Activated CD4-positive, alpha-beta T cell treated with anti-CD3 and anti-CD28 coated beads for 36 hours (primary cell): ENCODE measurements around the gene CDKL1. TPM values are rescaled to one million over a fixed set of nuclear protein-coding genes. Genes with fewer than 3 reads are reported as not detected.
A peak's percentile ranks its signal among the peaks of the same experiment; 100 is the strongest.
"Not testable (repeated sequence)": the region's sequence is repeated elsewhere in the genome, so short reads cannot be mapped to it uniquely, and the experiment has no call there.

Experiments used
- ATAC-seq: fragments of 200-7000 bp; cut with Tn5 transposase; one replicate; pipeline ENCODE4 v1.10.0; 2021; ENCODE audit warnings: mild to moderate bottlenecking, moderate library complexity
- CTCF ChIA-PET: fragments of 350-600 bp; sonication (Branson Sonifier 250); formaldehyde crosslinking; loops from one replicate; lab custom pipeline; 2021; ENCODE audit warnings: antibody characterized with exemption; lab: Charles Lee
- POLR2A ChIA-PET: fragments of 350-600 bp; sonication (Branson Sonifier 250); formaldehyde crosslinking; loops from one replicate; lab custom pipeline; 2021; ENCODE audit warnings: antibody characterized with exemption, inconsistent platforms; lab: Charles Lee
- DNase-seq: peaks from one replicate; pipeline ENCODE4 v3.0.0-alpha.2; 2020
- H3K27ac Mint-ChIP-seq: one replicate; pipeline ENCODE4 v1.8.0; 2021; ENCODE audit warnings: mixed read lengths
- H3K27me3 Mint-ChIP-seq: one replicate; pipeline ENCODE4 v1.8.0; 2021; ENCODE audit warnings: mixed read lengths
- H3K36me3 Mint-ChIP-seq: one replicate; pipeline ENCODE4 v1.8.0; 2021; ENCODE audit warnings: low read depth, mixed read lengths
- H3K4me1 Mint-ChIP-seq: one replicate; pipeline ENCODE4 v1.8.0; 2021; ENCODE audit warnings: mixed read lengths
- H3K4me3 Mint-ChIP-seq: one replicate; pipeline ENCODE4 v1.8.0; 2021; ENCODE audit warnings: mild to moderate bottlenecking, moderate library complexity, mixed read lengths
- H3K9me3 Mint-ChIP-seq: one replicate; pipeline ENCODE4 v1.8.0; 2021; ENCODE audit warnings: low read depth, mixed read lengths
- intact Hi-C, 2 experiments: fragments of 100-400 bp; cut with DNase I in 1 of 2; cut with micrococcal nuclease in 1 of 2; formaldehyde crosslinking; loops; one replicate each; pipeline versions ENCODE4 v1.14.2 to v1.15.1; 2022 to 2024; cut with DNase I, micrococcal nuclease
- total RNA-seq, 2 experiments: library from RNA; stranded (reverse); gene quantifications; one replicate each; pipeline ENCODE4 v1.2.3, GENCODE V29; 2021

Gene CDKL1
- total RNA-seq, 2 experiments from 2014 or later: 2.9 to 4.4 TPM

GRCh38 chr14:50333014-50333509 is 63.6 kb downstream of the CDKL1 start:
- intact Hi-C loops: no loop called here
- Mint-ChIP-seq H3K4me1 (peaks cover 12% of the 10 kb centered on the region), H3K9me3 (no peaks in the 10 kb centered on the region), H3K36me3 (peaks cover 3% of the 10 kb centered on the region), H3K27ac (no peak overlapping the region), H3K27me3 (no peaks in the 10 kb centered on the region), H3K4me3 (no peak overlapping the region)
- DNase-seq (no peak), ATAC-seq (no peak)
- ChIA-PET CTCF (no interaction called here), POLR2A (no interaction called here)

- Mint-ChIP-seq H3K9me3 (no peaks in the 10 kb centered on the region), H3K36me3 (peaks cover 3% of the 10 kb centered on the region), H3K27me3 (no peaks in the 10 kb centered on the region), H3K4me1 (peaks cover 11% of the 10 kb centered on the region), H3K27ac (no peak overlapping the region), H3K4me3 (no peak overlapping the region)
- ATAC-seq: no peak
- intact Hi-C loops: no loop called here
- ChIA-PET CTCF (interaction anchor here (0.6 to 0.9 kb wide), 2 partner anchors 9 to 11 kb away, joined by 3 to 4 read pairs; no protein-coding TSS in a partner anchor), POLR2A (interaction anchor here (0.6 kb wide), 1 partner anchor 195 kb away, joined by 3 read pairs; no protein-coding TSS in a partner anchor)
- DNase-seq: no peak
Observed at GRCh38 chr14:50331596-50331995, 65.1 kb downstream of the CDKL1 start.

- Mint-ChIP-seq H3K27ac (no peak overlapping the region), H3K4me3 (no peak overlapping the region), H3K4me1 (peaks cover 31% of the 10 kb centered on the region), H3K27me3 (no peaks in the 10 kb centered on the region), H3K9me3 (no peaks in the 10 kb centered on the region), H3K36me3 (peaks cover 13% of the 10 kb centered on the region)
- ATAC-seq (peak; percentile 98), DNase-seq (peak; percentile 77)
- ChIA-PET CTCF (interaction anchor here (0.6 to 4.7 kb wide), 39 partner anchors 9 to 540 kb away, joined by 3 to 23 read pairs (median 4); partner anchors contain the start of genes CDKL1, DMAC2L, L2HGDH and MAP4K5), POLR2A (interaction anchor here (0.7 to 2.0 kb wide), 6 partner anchors 9 to 347 kb away, joined by 3 to 10 read pairs (median 5); partner anchors contain the start of genes DMAC2L, L2HGDH and SAV1)
- intact Hi-C loops: loop anchor here (1.0 to 10.0 kb wide), 19 partner anchors 9 to 701 kb away; partner anchors contain the start of genes CDKL1 (in 2 of the 2), DMAC2L (in 2 of the 2), L2HGDH (in 2 of the 2) and MAP4K5 (in 2 of the 2)
Observed at GRCh38 chr14:50321009-50321660, 75.5 kb downstream of the CDKL1 start.

- no peaks in the 10 kb centered on the region for H3K27me3 Mint-ChIP-seq
Observed at GRCh38 chr14:50320283-50320682, 76.4 kb downstream of the CDKL1 start.

GRCh38 chr14:50319721-50320120 is 77.0 kb downstream of the CDKL1 start:
- H3K27me3 Mint-ChIP-seq: no peaks in the 10 kb centered on the region
- H3K4me3 Mint-ChIP-seq: no peak overlapping the region
- ChIA-PET POLR2A (interaction anchor here (0.7 to 1.7 kb wide), 2 partner anchors 7 to 205 kb away, joined by 3 to 10 read pairs; partner anchors contain the start of genes DMAC2L and L2HGDH), CTCF (interaction anchor here (1.2 to 4.7 kb wide), 11 partner anchors 10 to 467 kb away, joined by 3 to 19 read pairs (median 4); partner anchors contain the start of gene NEMF)
- no peaks in the 10 kb centered on the region for H3K9me3 Mint-ChIP-seq
- H3K27ac Mint-ChIP-seq: no peak overlapping the region
- H3K4me1 Mint-ChIP-seq: peaks cover 33% of the 10 kb centered on the region
- no peak for DNase-seq
- intact Hi-C loops: loop anchor here (2.0 to 10.0 kb wide), 9 partner anchors 43 to 458 kb away; partner anchors contain the start of genes CDKL1 (in 2 of the 2), SOS2 (in 1 of the 2) and VCPKMT (in 1 of the 2)
- H3K36me3 Mint-ChIP-seq: peaks cover 8% of the 10 kb centered on the region
- no peak for ATAC-seq

More at GRCh38 chr14:50320283-50320682, 76.4 kb downstream of the CDKL1 start:
- peak; percentile 48 for DNase-seq
- Mint-ChIP-seq H3K27ac (no peak overlapping the region), H3K4me3 (no peak overlapping the region), H3K4me1 (peaks cover 33% of the 10 kb centered on the region), H3K9me3 (no peaks in the 10 kb centered on the region), H3K36me3 (peaks cover 11% of the 10 kb centered on the region)
- ATAC-seq: no peak
- ChIA-PET POLR2A (interaction anchor here (0.7 to 2.0 kb wide), 5 partner anchors 8 to 348 kb away, joined by 3 to 10 read pairs (median 7); partner anchors contain the start of genes DMAC2L, L2HGDH and SAV1), CTCF (interaction anchor here (0.6 to 4.7 kb wide), 36 partner anchors 9 to 540 kb away, joined by 3 to 23 read pairs (median 4); partner anchors contain the start of genes CDKL1, DMAC2L, L2HGDH and MAP4K5)
- intact Hi-C loops: loop anchor here (2.0 to 10.0 kb wide), 9 partner anchors 42 to 458 kb away; partner anchors contain the start of genes CDKL1 (in 2 of the 2), SOS2 (in 1 of the 2) and VCPKMT (in 1 of the 2)

- POLR2A ChIA-PET: no interaction called here
- H3K4me1 Mint-ChIP-seq: peaks cover 34% of the 10 kb centered on the region
- intact Hi-C loops: no loop called here
- no peak for DNase-seq
- ATAC-seq: no peak
- CTCF ChIA-PET: interaction anchor here (4.7 kb wide), 1 partner anchor 10 kb away, joined by 19 read pairs; no protein-coding TSS in a partner anchor
- peaks cover under 1% of the 10 kb centered on the region for H3K9me3 Mint-ChIP-seq
- no peak overlapping the region for H3K27ac Mint-ChIP-seq
- H3K36me3 Mint-ChIP-seq: peaks cover 12% of the 10 kb centered on the region
- H3K4me3 Mint-ChIP-seq: no peak overlapping the region
- no peaks in the 10 kb centered on the region for H3K27me3 Mint-ChIP-seq
Observed at GRCh38 chr14:50319293-50319692, 77.4 kb downstream of the CDKL1 start.

- no peak for ATAC-seq
- Mint-ChIP-seq H3K36me3 (peaks cover 16% of the 10 kb centered on the region), H3K9me3 (peaks cover 6% of the 10 kb centered on the region), H3K4me3 (no peak overlapping the region), H3K4me1 (peaks cover 42% of the 10 kb centered on the region), H3K27me3 (no peaks in the 10 kb centered on the region), H3K27ac (no peak overlapping the region)
- intact Hi-C loops: no loop called here
- ChIA-PET POLR2A (no interaction called here), CTCF (interaction anchor here (0.5 to 4.7 kb wide), 11 partner anchors 12 to 410 kb away, joined by 3 to 19 read pairs (median 3); no protein-coding TSS in a partner anchor)
- no peak for DNase-seq
Observed at GRCh38 chr14:50318031-50318626, 78.6 kb downstream of the CDKL1 start.

- H3K27me3 Mint-ChIP-seq, H3K4me3 Mint-ChIP-seq, POLR2A ChIA-PET, ATAC-seq, H3K9me3 Mint-ChIP-seq, DNase-seq, H3K27ac Mint-ChIP-seq: not testable (repeated sequence)
- Mint-ChIP-seq H3K36me3 (peaks cover 19% of the 10 kb centered on the region), H3K4me1 (peaks cover 39% of the 10 kb centered on the region)
- CTCF ChIA-PET: interaction anchor here (1.2 kb wide), 1 partner anchor 15 kb away, joined by 3 read pairs; no protein-coding TSS in a partner anchor
- intact Hi-C loops: loop anchor here in 1 of 2 experiments (5.0 kb wide), 1 partner anchor 1533 kb away; no protein-coding TSS in a partner anchor
Observed at GRCh38 chr14:50314098-50314497, 82.6 kb downstream of the CDKL1 start.

GRCh38 chr14:50312734-50313054 is 84.0 kb downstream of the CDKL1 start:
- H3K4me3 Mint-ChIP-seq: peak overlapping the region; percentile 85
- peaks cover 22% of the 10 kb centered on the region for H3K36me3 Mint-ChIP-seq
- H3K4me1 Mint-ChIP-seq: peaks cover 42% of the 10 kb centered on the region
- no peaks in the 10 kb centered on the region for H3K27me3 Mint-ChIP-seq
- ChIA-PET POLR2A (interaction anchor here (1.2 to 1.6 kb wide), 3 partner anchors 8 to 50 kb away, joined by 3 to 10 read pairs (median 3); no protein-coding TSS in a partner anchor), CTCF (interaction anchor here (0.6 to 3.3 kb wide), 6 partner anchors 8 to 548 kb away, joined by 3 to 23 read pairs (median 4); no protein-coding TSS in a partner anchor)
- H3K9me3 Mint-ChIP-seq: peaks cover 6% of the 10 kb centered on the region
- peak overlapping the region; percentile 89 for H3K27ac Mint-ChIP-seq
- ATAC-seq (peak; percentile 35), DNase-seq (no peak)
- intact Hi-C loops: loop anchor here (1.0 to 5.0 kb wide), 19 partner anchors 9 to 1535 kb away; partner anchors contain the start of genes SOS2 (in 2 of the 2), ARF6 (in 1 of the 2), CDKL1 (in 1 of the 2) and DNAAF2 (in 1 of the 2)

- ATAC-seq (peak; percentile 95), DNase-seq (peak; percentile 93)
- intact Hi-C loops: loop anchor here (1.0 to 5.0 kb wide), 19 partner anchors 9 to 1535 kb away; partner anchors contain the start of genes SOS2 (in 2 of the 2), ARF6 (in 1 of the 2), CDKL1 (in 1 of the 2) and DNAAF2 (in 1 of the 2)
- peak within 1 kb of the TSS; percentile 85 for H3K4me3 Mint-ChIP-seq
- peaks cover 41% of the 10 kb centered on the region for H3K4me1 Mint-ChIP-seq
- H3K36me3 Mint-ChIP-seq: peaks cover 22% of the 10 kb centered on the region
- ChIA-PET CTCF (interaction anchor here (0.8 to 3.3 kb wide), 8 partner anchors 9 to 548 kb away, joined by 3 to 23 read pairs (median 4); partner anchors contain the start of gene MAP4K5), POLR2A (interaction anchor here (0.5 to 1.6 kb wide), 8 partner anchors 9 to 972 kb away, joined by 3 to 10 read pairs (median 4); partner anchors contain the start of gene KLHDC2)
- H3K9me3 Mint-ChIP-seq: peaks cover 6% of the 10 kb centered on the region
- H3K27me3 Mint-ChIP-seq: no peaks in the 10 kb centered on the region
- peak within 1 kb of the TSS; percentile 95 for H3K27ac Mint-ChIP-seq
Observed at GRCh38 chr14:50311972-50312733, 84.5 kb downstream of the CDKL1 start, which contains the start of the genes DMAC2L and L2HGDH. TSS of gene DMAC2L (plus strand) at chr14:50312324. CDS start at chr14:50321488, 9,164 bp downstream. TSS of gene L2HGDH (minus strand) at chr14:50312229. CDS start at chr14:50312150, 79 bp downstream.
